GM23248 (cell line): Measurements from ENCODE around the gene SAMD14.

Experiments used
- EZH2 ChIP-seq: fragments of 200-600 bp; sonication (generic); IDR thresholded peaks from 2 replicates; pipeline ENCODE4 v1.6.1; 2018; ENCODE audit warnings: antibody characterized with exemption, mild to moderate bottlenecking; ENCODE audit not compliant: insufficient read depth, poor library complexity, severe bottlenecking
- EZH2phosphoT487 ChIP-seq: fragments of 200-600 bp; sonication (generic); IDR thresholded peaks from 2 replicates; pipeline ENCODE4 v1.6.1; 2018; ENCODE audit warnings: antibody characterized with exemption, moderate library complexity, mild to moderate bottlenecking, low read depth; ENCODE audit not compliant: insufficient read depth

GRCh38 chr17:50162466-50163254, 32.7 kb upstream of the SAMD14 start:
- TF ChIP-seq EZH2: no peak
- TF ChIP-seq EZH2phosphoT487: no peak
